Upper lobe of left lung (tissue), 6 donors: ENCODE data around the gene ACMSD. TPM values are rescaled to one million over a fixed set of nuclear protein-coding genes. Genes with fewer than 3 reads are reported as not detected.
"Not testable (repeated sequence)": the region's sequence is repeated elsewhere in the genome, so short reads cannot be mapped to it uniquely, and the experiment has no call there.

ENCODE experiments used
- ATAC-seq, 2 donors: fragments of 200-7000 bp; cut with Tn5 transposase; one replicate each; pipeline ENCODE4 v1.9.1; 2022; ENCODE audit warnings: mild to moderate bottlenecking in 2 of 2, moderate library complexity in 2 of 2; ENCODE audit not compliant: low FRiP score in 2 of 2
- DNase-seq, 2 donors: peaks; one replicate each; pipeline ENCODE4 v3.0.0-alpha.2; 2019 to 2020
- H3K27ac ChIP-seq, 4 donors: fragments of 200-600 bp; sonication (generic); one replicate each; pipeline ENCODE4 v1.5.1; 2016 to 2019
- H3K27me3 ChIP-seq, 4 donors: fragments of 200-600 bp; sonication (generic); one replicate each; pipeline ENCODE4 v1.5.1; 2017 to 2019
- H3K36me3 ChIP-seq, 4 donors: fragments of 200-600 bp; sonication (generic); one replicate each; pipeline ENCODE4 v1.5.1; 2016 to 2019
- H3K4me1 ChIP-seq, 4 donors: fragments of 200-600 bp; sonication (generic); one replicate each; pipeline ENCODE4 v1.5.1; 2018 to 2019
- H3K4me3 ChIP-seq, 4 donors: fragments of 200-600 bp; sonication (generic); one replicate each; pipeline ENCODE4 v1.5.1; 2017 to 2019; ENCODE audit warnings: mild to moderate bottlenecking in 2 of 4, moderate library complexity in 1 of 4
- H3K9me3 ChIP-seq, 4 donors: fragments of 200-600 bp; sonication (generic); one replicate each; pipeline ENCODE4 v1.5.1; 2018 to 2019
- EP300 ChIP-seq, 4 donors: sonication (generic); formaldehyde crosslinking; IDR thresholded peaks; one replicate each; pipeline ENCODE4 v1.5.1; 2017; ENCODE audit warnings: antibody characterized with exemption in 4 of 4, control low read depth in 2 of 4
- POLR2A ChIP-seq, 4 donors: fragments of 450-650 bp; IDR thresholded peaks; one replicate each; pipeline ENCODE4 v1.5.1; 2016 to 2017; ENCODE audit warnings: antibody characterized with exemption in 4 of 4, mild to moderate bottlenecking in 2 of 4
- POLR2AphosphoS5 ChIP-seq, 2 donors: sonication (generic); formaldehyde crosslinking; IDR thresholded peaks; one replicate each; pipeline ENCODE4 v1.5.1; 2017; ENCODE audit warnings: antibody characterized with exemption in 2 of 2
- WGBS, 2 donors: methylation state at CpG; one replicate each; pipeline ENCODE4 v1.1.5; 2017 to 2018; 5-methylcytosine and 5-hydroxymethylcytosine counted together
- total RNA-seq, 6 donors: library from RNA; depleted of rRNA in 4 of 6; stranded (reverse); fragments of >200 nt in 4 of 6; gene quantifications; one replicate each; pipeline versions ENCODE4 v1.1.0 to v1.2.1, GENCODE V29; 2016 to 2021
- TF ChIP-seq, protein P1 (sequence below), 6 experiments: fragments of 450-650 bp in 4 of 6; fragments of 200-600 bp in 2 of 6; sonication (generic) in 2 of 6; IDR thresholded peaks; one replicate each; pipeline ENCODE4 v1.5.1; 2016 to 2019; ENCODE audit warnings: antibody characterized with exemption in 6 of 6
- donor health status: DM: no; HTN: no; CAD: no; lungs with moderate emphysema.
- donor health status: DM: no; HTN: yes; CAD: no; lungs with severe emphysema.

ACMSD gene
- total RNA-seq, 6 donors from 2014 or later, result 0.20 TPM; not detected in 5

DNA sequence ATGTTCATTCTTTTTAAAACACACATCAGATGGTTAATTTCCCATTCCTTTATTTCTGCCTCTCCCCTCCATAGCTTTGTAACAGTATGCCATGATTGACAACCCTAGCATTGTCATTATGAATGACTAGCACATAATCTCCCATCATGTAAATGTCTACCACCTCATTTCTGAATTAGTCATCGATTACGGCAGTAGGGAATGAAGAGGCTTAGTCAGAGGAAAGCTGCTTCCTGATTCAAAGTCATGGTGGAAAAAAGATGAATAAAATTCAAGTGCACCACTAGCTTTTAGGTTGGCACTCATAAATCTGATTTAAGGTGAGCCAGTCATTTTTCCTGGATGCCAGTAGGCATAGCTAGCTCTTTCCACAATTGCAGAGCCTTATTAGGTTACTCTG, 19.1 kb upstream of the ACMSD start:
- Histone ChIP-seq H3K27me3 (no peaks in the 10 kb centered on the region), H3K4me1 (peaks cover 0 to 9% (median 0%) of the 10 kb centered on the region in 4 donors), H3K9me3 (no peaks in the 10 kb centered on the region), H3K36me3 (no peaks in the 10 kb centered on the region), H3K4me3 (no peak overlapping the region), H3K27ac (no peak overlapping the region)
- 72 to 82% methylated on average over 2 of the region's 2 CpGs for WGBS, 2 donors
- ATAC-seq (no peak), DNase-seq (no peak)
- TF ChIP-seq EP300 (IDR thresholded peaks at IDR 0.05) (peak in 1 of 4 donors; percentile 52), POLR2A (IDR thresholded peaks at IDR 0.05) (no peak)

DNA sequence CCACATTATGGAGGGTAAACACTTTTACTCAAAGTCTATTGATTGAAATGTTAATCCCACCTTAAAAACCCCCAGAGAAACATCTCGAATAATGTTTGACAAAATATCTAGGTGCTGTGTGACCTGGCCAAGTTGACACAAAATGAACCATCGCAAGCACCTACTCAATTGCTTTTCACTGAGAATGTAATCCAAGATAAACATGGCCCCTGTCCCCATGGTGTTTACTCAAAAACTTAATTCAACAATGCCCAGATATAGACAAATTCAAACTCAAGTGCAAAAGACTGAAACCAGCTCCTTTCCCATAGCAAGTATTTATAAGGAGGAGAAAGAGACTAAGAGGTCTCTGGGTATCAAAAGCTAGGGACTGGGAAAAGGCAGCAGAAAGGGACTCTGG, 15.0 kb upstream of the ACMSD start:
- DNase-seq, result no peak
- Histone ChIP-seq H3K4me3 (no peak overlapping the region), H3K36me3 (no peaks in the 10 kb centered on the region), H3K27me3 (no peaks in the 10 kb centered on the region), H3K9me3 (no peaks in the 10 kb centered on the region), H3K4me1 (peaks cover 0 to 8% (median 0%) of the 10 kb centered on the region in 4 donors), H3K27ac (peak overlapping the region in 1 of 4 donors; percentile 23)
- WGBS, 2 donors, result 53 to 64% methylated on average over 2 of the region's 2 CpGs
- TF ChIP-seq POLR2A (IDR thresholded peaks at IDR 0.05) (no peak), EP300 (IDR thresholded peaks at IDR 0.05) (peak in 1 of 4 donors; percentile 53), POLR2AphosphoS5 (IDR thresholded peaks at IDR 0.05) (no peak)
- TF ChIP-seq, protein P1, sequence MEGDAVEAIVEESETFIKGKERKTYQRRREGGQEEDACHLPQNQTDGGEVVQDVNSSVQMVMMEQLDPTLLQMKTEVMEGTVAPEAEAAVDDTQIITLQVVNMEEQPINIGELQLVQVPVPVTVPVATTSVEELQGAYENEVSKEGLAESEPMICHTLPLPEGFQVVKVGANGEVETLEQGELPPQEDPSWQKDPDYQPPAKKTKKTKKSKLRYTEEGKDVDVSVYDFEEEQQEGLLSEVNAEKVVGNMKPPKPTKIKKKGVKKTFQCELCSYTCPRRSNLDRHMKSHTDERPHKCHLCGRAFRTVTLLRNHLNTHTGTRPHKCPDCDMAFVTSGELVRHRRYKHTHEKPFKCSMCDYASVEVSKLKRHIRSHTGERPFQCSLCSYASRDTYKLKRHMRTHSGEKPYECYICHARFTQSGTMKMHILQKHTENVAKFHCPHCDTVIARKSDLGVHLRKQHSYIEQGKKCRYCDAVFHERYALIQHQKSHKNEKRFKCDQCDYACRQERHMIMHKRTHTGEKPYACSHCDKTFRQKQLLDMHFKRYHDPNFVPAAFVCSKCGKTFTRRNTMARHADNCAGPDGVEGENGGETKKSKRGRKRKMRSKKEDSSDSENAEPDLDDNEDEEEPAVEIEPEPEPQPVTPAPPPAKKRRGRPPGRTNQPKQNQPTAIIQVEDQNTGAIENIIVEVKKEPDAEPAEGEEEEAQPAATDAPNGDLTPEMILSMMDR (IDR thresholded peaks at IDR 0.05), result no peak
- no peak for ATAC-seq

DNA sequence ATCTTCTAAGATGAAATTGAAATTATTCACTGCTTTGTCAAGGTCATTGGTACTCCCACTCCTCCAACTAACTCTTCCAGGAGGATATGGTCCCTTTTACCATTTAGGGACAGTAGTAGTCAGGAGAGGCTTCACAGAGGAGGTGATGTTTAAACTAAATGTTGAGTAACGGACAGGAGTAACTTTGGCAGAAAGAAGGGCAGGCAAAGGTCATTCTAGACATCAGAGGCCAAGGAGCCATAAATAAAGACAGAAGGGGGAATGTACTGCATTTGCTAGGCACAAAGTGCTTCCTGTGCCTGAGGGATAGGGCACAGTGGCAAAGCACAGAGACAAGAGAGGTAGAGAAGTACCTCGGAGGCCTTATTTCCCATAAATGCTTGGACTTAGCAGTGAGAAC, 14.6 kb upstream of the ACMSD start:
- Histone ChIP-seq H3K9me3 (no peaks in the 10 kb centered on the region), H3K27ac (peak overlapping the region in 2 of 4 donors; percentile 23 to 46), H3K27me3 (no peaks in the 10 kb centered on the region), H3K36me3 (no peaks in the 10 kb centered on the region), H3K4me1 (peaks cover 0 to 5% (median 0%) of the 10 kb centered on the region in 4 donors), H3K4me3 (no peak overlapping the region)
- ATAC-seq (no peak), DNase-seq (no peak)
- TF ChIP-seq POLR2A (IDR thresholded peaks at IDR 0.05) (no peak), POLR2AphosphoS5 (IDR thresholded peaks at IDR 0.05) (no peak)
- 50 to 72% methylated on average over 2 of the region's 2 CpGs for WGBS, 2 donors

DNA sequence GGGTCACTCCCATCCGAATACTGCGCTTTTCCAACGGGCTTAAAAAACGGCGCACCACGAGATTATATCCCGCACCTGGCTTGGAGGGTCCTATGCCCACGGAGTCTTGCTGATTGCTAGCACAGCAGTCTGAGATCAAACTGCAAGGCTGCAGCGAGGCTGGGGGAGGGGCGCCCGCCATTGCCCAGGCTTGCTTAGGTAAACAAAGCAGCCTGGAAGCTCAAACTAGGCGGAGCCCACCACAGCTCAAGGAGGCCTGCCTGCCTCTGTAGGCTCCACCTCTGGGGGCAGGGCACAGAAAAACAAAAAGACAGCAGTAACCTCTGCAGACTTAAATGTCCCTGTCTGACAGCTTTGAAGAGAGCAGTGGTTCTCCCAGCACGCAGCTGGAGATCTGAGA, 12.7 kb upstream of the ACMSD start:
- ATAC-seq, H3K27ac ChIP-seq, H3K4me1 ChIP-seq, H3K4me3 ChIP-seq, DNase-seq, H3K27me3 ChIP-seq, H3K9me3 ChIP-seq, H3K36me3 ChIP-seq: not testable (repeated sequence)
- WGBS, 2 donors, result 93 to 97% methylated on average over 5 to 12 of the region's 13 CpGs

DNA sequence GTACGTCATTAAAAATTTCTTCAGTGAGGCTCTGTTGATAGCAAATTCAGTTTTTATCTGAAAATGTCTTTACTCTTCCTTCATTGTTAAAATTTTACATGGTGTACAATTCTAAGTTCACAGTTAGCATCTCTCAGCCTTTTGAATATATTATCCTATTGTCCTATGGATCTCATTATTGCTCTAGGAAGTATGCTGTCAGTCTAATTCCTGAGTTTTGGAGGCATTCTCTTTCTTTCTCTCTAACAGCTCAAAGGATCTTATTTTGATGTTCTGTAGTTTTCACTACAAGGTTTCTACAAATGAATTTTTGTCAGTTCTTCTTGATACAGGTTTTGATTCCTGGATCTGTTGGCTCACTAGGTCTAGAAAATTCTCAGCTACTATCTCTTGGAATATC, 2.9 kb upstream of the ACMSD start:
- H3K4me1 ChIP-seq, result peaks cover 0 to 21% (median 0%) of the 10 kb centered on the region in 4 donors
- no peaks in the 10 kb centered on the region for H3K36me3 ChIP-seq
- no peak for DNase-seq
- H3K9me3 ChIP-seq, result peaks cover 0 to 13% (median 6%) of the 10 kb centered on the region in 4 donors
- H3K4me3 ChIP-seq, result no peak overlapping the region
- H3K27me3 ChIP-seq, result no peaks in the 10 kb centered on the region
- ATAC-seq, result no peak
- H3K27ac ChIP-seq, result no peak overlapping the region
- WGBS, 2 donors, result 87 to 97% methylated on average over 1 of the region's 1 CpG
- TF ChIP-seq POLR2A (IDR thresholded peaks at IDR 0.05) (no peak), POLR2AphosphoS5 (IDR thresholded peaks at IDR 0.05) (no peak), EP300 (IDR thresholded peaks at IDR 0.05) (no peak)
- TF ChIP-seq, protein P1 (IDR thresholded peaks at IDR 0.05), result no peak

DNA sequence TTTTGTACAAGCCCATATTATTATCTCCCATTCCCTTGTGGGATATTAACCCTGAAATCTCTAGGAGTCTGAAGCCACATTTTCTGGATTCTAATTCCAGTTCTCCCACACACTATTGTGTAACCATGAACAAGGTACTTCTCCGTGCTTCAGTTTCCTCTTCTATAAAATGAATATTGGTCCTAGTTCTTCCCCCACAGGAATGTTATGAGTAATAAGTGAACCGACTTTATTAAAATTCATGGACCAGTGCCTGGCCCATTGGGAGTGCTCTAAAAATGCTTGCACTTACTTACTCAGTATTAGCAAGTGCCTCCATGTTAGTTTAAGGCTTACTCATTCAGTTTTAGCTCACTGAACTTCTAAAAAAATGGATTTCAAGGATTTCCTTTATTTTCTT, 1.4 kb upstream of the ACMSD start:
- Histone ChIP-seq H3K27ac (peak overlapping the region; percentile 61 to 77 (median 68)), H3K4me3 (no peak overlapping the region)
- peak; percentile 64 to 84 for ATAC-seq

More for the DNA sequence above, 1.4 kb upstream of the ACMSD start:
- Histone ChIP-seq H3K36me3 (no peaks in the 10 kb centered on the region), H3K27me3 (no peaks in the 10 kb centered on the region), H3K4me1 (peaks cover 0 to 21% (median 0%) of the 10 kb centered on the region in 4 donors), H3K9me3 (peaks cover 0 to 13% (median 6%) of the 10 kb centered on the region in 4 donors)
- TF ChIP-seq, protein P1 (IDR thresholded peaks at IDR 0.05), result no peak
- peak in 1 of 4 donors; percentile 61 for TF ChIP-seq EP300 (IDR thresholded peaks at IDR 0.05)
- peak in 1 of 2 donors; percentile 46 for DNase-seq
- 54 to 69% methylated on average over 2 of the region's 2 CpGs for WGBS, 2 donors
